IMR-90 (cell line): ENCODE data around the gene ATRNL1. TPM values are rescaled to one million over a fixed set of nuclear protein-coding genes. Genes with fewer than 3 reads are reported as not detected.

Source experiments
- ATAC-seq: fragments of 200-7000 bp; cut with Tn5 transposase; 2 replicates; pipeline ENCODE4 v1.9.1; 2020; ENCODE audit warnings: low read depth, mild to moderate bottlenecking, moderate library complexity
- BruUV-seq: library from RNA; stranded (reverse); fragments of 400-500 nt; replicated peaks from 2 replicates; lab custom pipeline; 2021; lab: Mats Ljungman, UMichigan
- CTCF ChIA-PET: fragments of 300-600 bp; formaldehyde crosslinking; extraction: SDS; loops from one replicate; lab custom pipeline; 2021; ENCODE audit warnings: antibody characterized with exemption; lab: Yijun Ruan, JAX
- POLR2A ChIA-PET: fragments of 300-600 bp; sonication (Branson Sonifier 250); formaldehyde crosslinking; loops from one replicate; lab custom pipeline; 2022; ENCODE audit warnings: antibody characterized with exemption; ENCODE audit not compliant: unreplicated experiment; lab: Charles Lee
- DNase-seq: peaks from one replicate; pipeline ENCODE4 v3.0.0; 2013
- H2AFZ ChIP-seq: replicated peaks from 2 replicates; pipeline ENCODE3; 2013; ENCODE audit warnings: low read length, mild to moderate bottlenecking; ENCODE audit not compliant: poor library complexity
- H2AK5ac ChIP-seq: 2 replicates; pipeline ENCODE4 v1.6.1; 2013; ENCODE audit warnings: low read depth, low read length, inconsistent platforms
- H2AK9ac ChIP-seq: replicated peaks from 2 replicates; pipeline ENCODE3; 2013; ENCODE audit warnings: mild to moderate bottlenecking, low read depth, low read length, moderate library complexity; ENCODE audit not compliant: poor library complexity
- H2BK120ac ChIP-seq: 2 replicates; pipeline ENCODE4 v1.6.1; 2013; ENCODE audit warnings: low read depth, low read length, inconsistent platforms
- H2BK15ac ChIP-seq: 3 replicates; pipeline ENCODE4 v1.6.1; 2013; ENCODE audit warnings: low read depth, low read length, inconsistent platforms
- H2BK20ac ChIP-seq: 2 replicates; pipeline ENCODE4 v1.6.1; 2013; ENCODE audit warnings: low read depth, mild to moderate bottlenecking, inconsistent platforms, low read length, moderate library complexity
- H2BK5ac ChIP-seq: 2 replicates; pipeline ENCODE4 v1.6.1; 2013; ENCODE audit warnings: mild to moderate bottlenecking, low read depth, low read length, inconsistent platforms; ENCODE audit not compliant: poor library complexity, severe bottlenecking
- H3K14ac ChIP-seq: replicated peaks from 2 replicates; pipeline ENCODE4 v1.6.1; 2013; ENCODE audit warnings: low read depth, low read length, inconsistent platforms
- H3K18ac ChIP-seq: 2 replicates; pipeline ENCODE4 v1.6.1; 2013; ENCODE audit warnings: low read depth, low read length, control low read depth
- H3K23ac ChIP-seq: 2 replicates; pipeline ENCODE4 v1.6.1; 2013; ENCODE audit warnings: low read depth, low read length, inconsistent platforms
- H3K27ac ChIP-seq: 2 replicates; pipeline ENCODE4 v1.5.1; 2013; ENCODE audit warnings: mild to moderate bottlenecking, control low read depth, low read length; ENCODE audit not compliant: insufficient read depth
- H3K27me3 ChIP-seq: 2 replicates; pipeline ENCODE4 v1.6.1; 2013; ENCODE audit warnings: low read length; ENCODE audit not compliant: control insufficient read depth, insufficient read depth
- H3K36me3 ChIP-seq: 2 replicates; pipeline ENCODE4 v1.6.1; 2013; ENCODE audit warnings: low read length, mixed read lengths; ENCODE audit not compliant: control insufficient read depth, insufficient read depth
- H3K4ac ChIP-seq: 2 replicates; pipeline ENCODE4 v1.6.1; 2013; ENCODE audit warnings: low read depth, low read length, inconsistent platforms
- H3K4me1 ChIP-seq: 2 replicates; pipeline ENCODE4 v1.6.1; 2013; ENCODE audit warnings: low read length, mixed read lengths; ENCODE audit not compliant: control insufficient read depth, insufficient read depth
- H3K4me2 ChIP-seq: 2 replicates; pipeline ENCODE4 v1.6.1; 2013; ENCODE audit warnings: low read depth, mild to moderate bottlenecking, control low read depth, low read length, moderate library complexity
- H3K4me3 ChIP-seq: 2 replicates; pipeline ENCODE4 v1.5.1; 2013; ENCODE audit warnings: low read depth, mild to moderate bottlenecking, control low read depth, low read length, moderate library complexity; ENCODE audit not compliant: insufficient read depth
- H3K56ac ChIP-seq: 2 replicates; pipeline ENCODE4 v1.6.1; 2013; ENCODE audit warnings: low read length, inconsistent platforms; ENCODE audit not compliant: insufficient read depth; ENCODE audit errors: extremely low read depth
- H3K79me1 ChIP-seq, 2 experiments: 2 replicates each; pipeline ENCODE4 v1.6.1; 2013; ENCODE audit warnings: low read length in 2 of 2, inconsistent platforms in 1 of 2, low read depth in 1 of 2
- H3K9ac ChIP-seq: 2 replicates; pipeline ENCODE4 v1.6.1; 2013; ENCODE audit warnings: low read depth, low read length, control low read depth
- H3K9me1 ChIP-seq: 2 replicates; pipeline ENCODE4 v1.6.1; 2013; ENCODE audit warnings: low read length, inconsistent platforms; ENCODE audit not compliant: insufficient read depth
- H3K9me3 ChIP-seq: 2 replicates; pipeline ENCODE4 v1.6.1; 2013; ENCODE audit warnings: low read length; ENCODE audit not compliant: control insufficient read depth, insufficient read depth
- H4K20me1 ChIP-seq: 2 replicates; pipeline ENCODE4 v1.6.1; 2013; ENCODE audit warnings: low read length, inconsistent platforms; ENCODE audit not compliant: insufficient read depth
- H4K5ac ChIP-seq: 2 replicates; pipeline ENCODE4 v1.6.1; 2013; ENCODE audit warnings: mild to moderate bottlenecking, low read depth, low read length, control low read depth
- H4K8ac ChIP-seq, 2 experiments: 2 replicates each; pipeline ENCODE4 v1.6.1; 2013; ENCODE audit warnings: low read depth in 2 of 2, low read length in 2 of 2, control low read depth in 1 of 2, inconsistent platforms in 1 of 2
- H4K91ac ChIP-seq: 2 replicates; pipeline ENCODE4 v1.6.1; 2013; ENCODE audit warnings: low read depth, low read length, inconsistent platforms; ENCODE audit not compliant: insufficient read depth
- CTCF ChIP-seq: conservative IDR thresholded peaks from 2 replicates; pipeline ENCODE4 v1.5.1; 2012; ENCODE audit warnings: mild to moderate bottlenecking, low read depth, low read length, improper control_type of control experiment
- ELK1 ChIP-seq: fragments of 150-350 bp; IDR thresholded peaks from 2 replicates; pipeline ENCODE4 v1.6.1; 2016; ENCODE audit warnings: low read depth, mild to moderate bottlenecking, low read length, moderate library complexity, borderline replicate concordance
- FOS ChIP-seq: fragments of 150-350 bp; IDR thresholded peaks from 2 replicates; pipeline ENCODE4 v1.6.1; 2016; ENCODE audit warnings: low read depth, low read length
- MAFK ChIP-seq: IDR thresholded peaks from 2 replicates; pipeline ENCODE4 v1.6.1; 2012; ENCODE audit warnings: low read depth, low read length, improper control_type of control experiment
- MAZ ChIP-seq: IDR thresholded peaks from 2 replicates; pipeline ENCODE4 v1.6.1; 2012; ENCODE audit warnings: low read depth, mild to moderate bottlenecking, low read length, improper control_type of control experiment, moderate library complexity, borderline replicate concordance
- MXI1 ChIP-seq: IDR thresholded peaks from 2 replicates; pipeline ENCODE4 v1.6.1; 2012; ENCODE audit warnings: low read depth, mild to moderate bottlenecking, low read length, moderate library complexity, borderline replicate concordance
- NFE2L2 ChIP-seq: fragments of 150-350 bp; IDR thresholded peaks from 2 replicates; pipeline ENCODE4 v1.6.1; 2016; ENCODE audit warnings: low read depth, mild to moderate bottlenecking, low read length
- POLR2A ChIP-seq: IDR thresholded peaks from 2 replicates; pipeline ENCODE4 v1.6.1; 2012; ENCODE audit warnings: mild to moderate bottlenecking, low read depth, low read length
- RAD21 ChIP-seq: IDR thresholded peaks from 2 replicates; pipeline ENCODE4 v1.6.1; 2012; ENCODE audit warnings: low read length, improper control_type of control experiment
- RFX5 ChIP-seq: IDR thresholded peaks from 2 replicates; pipeline ENCODE4 v1.8.0; 2012; ENCODE audit warnings: low read depth, mild to moderate bottlenecking, low read length, moderate library complexity
- SMC3 ChIP-seq: fragments of 150-350 bp; IDR thresholded peaks from 2 replicates; pipeline ENCODE4 v1.6.1; 2016; ENCODE audit warnings: low read depth, mild to moderate bottlenecking, antibody characterized with exemption, low read length, moderate library complexity
- WGBS, 2 experiments: methylation state at CpG; one replicate each; pipeline versions ENCODE4 v1.1.5 to v1.1.7; 2013; ENCODE audit warnings: missing lambda C conversion rate in 2 of 2; ENCODE audit not compliant: insufficient read length in 1 of 2; ENCODE audit errors: extremely low coverage in 2 of 2; 5-methylcytosine and 5-hydroxymethylcytosine counted together
- dilution Hi-C: fragments of 300-500 bp; cut with HindIII; formaldehyde crosslinking; loops from one replicate; pipeline ENCODE4 v1.14.3; 2018; ENCODE audit warnings: low sequenced_read_pairs; ENCODE audit not compliant: unreplicated experiment
- in situ Hi-C: fragments of 300-500 bp; cut with MboI; formaldehyde crosslinking; loops from 3 replicates; pipeline ENCODE4 v1.14.3; 2019; ENCODE audit warnings: low sequenced_read_pairs, inconsistent platforms, mixed read lengths
- intact Hi-C: fragments of 100-400 bp; cut with micrococcal nuclease; formaldehyde crosslinking; loops from 2 replicates; pipeline ENCODE4 v1.10.0; 2022
- polyA plus RNA-seq, 3 experiments: library from polyadenylated mRNA; depleted of rRNA; stranded (reverse); fragments of >200 nt; gene quantifications; 2 replicates each; pipeline ENCODE4 v1.2.3, GENCODE V29; 2012; ENCODE audit warnings: low replicate concordance in 1 of 3
- total RNA-seq: library from RNA; depleted of rRNA; stranded (reverse); fragments of >200 nt; gene quantifications from 2 replicates; pipeline ENCODE4 v1.2.3, GENCODE V29; 2012

ATRNL1 gene
- total and polyA plus RNA-seq, 2 of the 4 experiments (the other 2 are of a cell fraction) = 0.18 to 0.19 TPM

- in situ Hi-C loops (no loop called here), dilution Hi-C loops (no loop called here), intact Hi-C loops (no loop called here)
- Histone ChIP-seq H4K8ac (no peak overlapping the region), H2AK9ac (no peak overlapping the region), H3K14ac (no peak overlapping the region), H2AFZ (no peak overlapping the region), H2BK20ac (no peak overlapping the region), H3K9me3 (no peaks in the 10 kb centered on the region), H3K27me3 (no peaks in the 10 kb centered on the region), H3K56ac (no peak overlapping the region), H3K9ac (no peak overlapping the region), H3K4me1 (no peaks in the 10 kb centered on the region), H3K9me1 (no peaks in the 10 kb centered on the region), H3K23ac (no peak overlapping the region), H4K20me1 (no peaks in the 10 kb centered on the region), H3K79me1 (no peaks in the 10 kb centered on the region), H3K27ac (no peak overlapping the region), H3K4ac (no peak overlapping the region), H3K36me3 (no peaks in the 10 kb centered on the region), H4K91ac (no peak overlapping the region), H4K5ac (no peak overlapping the region), H3K4me2 (no peak overlapping the region), H2BK5ac (no peak overlapping the region), H3K18ac (no peak overlapping the region), H2BK15ac (no peak overlapping the region), H2AK5ac (no peak overlapping the region), H3K4me3 (no peak overlapping the region), H2BK120ac (no peak overlapping the region)
- DNase-seq = no peak
- ChIA-PET POLR2A (no interaction called here), CTCF (no interaction called here)
- no TSS peak for BruUV-seq
- ATAC-seq = no peak
- 60% methylated on average over 1 of the region's 2 CpGs; no CpG with 5 or more reads in 1 of the 2 experiments for WGBS, 2 experiments
- TF ChIP-seq FOS (no peak), MAZ (no peak), POLR2A (no peak), ELK1 (no peak), CTCF (no peak), MXI1 (no peak), RFX5 (no peak), RAD21 (no peak), NFE2L2 (no peak), MAFK (no peak), SMC3 (no peak)
Measured at GRCh38 chr10:115214829-115215228, 121.7 kb downstream of the ATRNL1 start.
